ENCODE data around the gene KRT86.
A peak's percentile ranks its signal among the peaks of the same experiment; 100 is the strongest.
"Not testable (repeated sequence)": the region's sequence is repeated elsewhere in the genome, so short reads cannot be mapped to it uniquely, and the experiment has no call there.

Gene KRT86

GRCh38 chr12:52252175-52252615 is 22.2 kb upstream of the KRT86 start:
- not testable (repeated sequence) for DNase-seq

GRCh38 chr12:52252728-52253343 is 21.6 kb upstream of the KRT86 start:
- no peak for DNase-seq

- no peak for DNase-seq
Measured at GRCh38 chr12:52253391-52254179, 20.9 kb upstream of the KRT86 start.

- DNase-seq: no peak
Measured at GRCh38 chr12:52254180-52254964, 20.1 kb upstream of the KRT86 start.

GRCh38 chr12:52254965-52255751 is 19.3 kb upstream of the KRT86 start:
- no peak for DNase-seq

- no peak for DNase-seq
Measured at GRCh38 chr12:52255926-52256583, 18.4 kb upstream of the KRT86 start.

- no peak for DNase-seq
Measured at GRCh38 chr12:52256584-52256935, 17.9 kb upstream of the KRT86 start.

GRCh38 chr12:52257074-52257551 is 17.3 kb upstream of the KRT86 start:
- DNase-seq: no peak

GRCh38 chr12:52257922-52258321 is 16.5 kb upstream of the KRT86 start:
- DNase-seq: not testable (repeated sequence)

- no peak for DNase-seq
Measured at GRCh38 chr12:52258335-52258901, 16.0 kb upstream of the KRT86 start.

GRCh38 chr12:52259657-52260243 is 14.7 kb upstream of the KRT86 start:
- no peak for DNase-seq

GRCh38 chr12:52260361-52261207 is 13.9 kb upstream of the KRT86 start:
- peak; percentile 45 for DNase-seq

- no peak for DNase-seq
Measured at GRCh38 chr12:52261208-52261484, 13.3 kb upstream of the KRT86 start.

GRCh38 chr12:52262286-52262685 is 12.2 kb upstream of the KRT86 start:
- no peak for DNase-seq

GRCh38 chr12:52263761-52264434 is 10.5 kb upstream of the KRT86 start:
- no peak for DNase-seq

GRCh38 chr12:52264435-52264825 is 10.0 kb upstream of the KRT86 start:
- peak; percentile 28 for DNase-seq

- no peak for DNase-seq
Measured at GRCh38 chr12:52266514-52266913, 7.9 kb upstream of the KRT86 start.

- no peak for DNase-seq
Measured at GRCh38 chr12:52267266-52267665, 7.2 kb upstream of the KRT86 start.

GRCh38 chr12:52267699-52268098 is 6.7 kb upstream of the KRT86 start:
- peak; percentile 10 for DNase-seq

- no peak for DNase-seq
Measured at GRCh38 chr12:52268212-52268611, 6.2 kb upstream of the KRT86 start.
